ENCODE measurements around the gene PRKCZ.

The PRKCZ gene

DNA sequence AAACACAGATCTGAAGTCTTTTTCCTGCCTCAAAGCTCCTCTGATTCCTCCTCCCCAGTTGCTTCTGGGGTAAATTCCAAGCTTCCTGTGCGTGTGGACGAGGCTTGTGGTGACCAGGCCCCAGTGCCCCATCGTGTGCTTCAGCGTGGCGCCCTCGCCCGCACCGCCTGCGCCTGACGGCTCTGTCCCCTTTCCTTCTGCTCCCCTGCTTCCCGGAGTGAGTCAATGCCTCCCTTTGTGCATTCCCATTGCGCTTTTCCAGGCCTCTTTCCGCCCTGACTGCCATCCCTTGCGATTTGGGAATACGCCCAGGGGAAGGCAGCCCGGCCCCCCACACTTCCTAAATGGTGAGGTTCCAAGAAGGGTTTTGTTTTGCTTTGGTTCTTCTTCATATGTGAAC lies 108.1 kb downstream of the PRKCZ start:
- peak; percentile 54 for DNase-seq (ENCODE audit: low spot score)

DNA sequence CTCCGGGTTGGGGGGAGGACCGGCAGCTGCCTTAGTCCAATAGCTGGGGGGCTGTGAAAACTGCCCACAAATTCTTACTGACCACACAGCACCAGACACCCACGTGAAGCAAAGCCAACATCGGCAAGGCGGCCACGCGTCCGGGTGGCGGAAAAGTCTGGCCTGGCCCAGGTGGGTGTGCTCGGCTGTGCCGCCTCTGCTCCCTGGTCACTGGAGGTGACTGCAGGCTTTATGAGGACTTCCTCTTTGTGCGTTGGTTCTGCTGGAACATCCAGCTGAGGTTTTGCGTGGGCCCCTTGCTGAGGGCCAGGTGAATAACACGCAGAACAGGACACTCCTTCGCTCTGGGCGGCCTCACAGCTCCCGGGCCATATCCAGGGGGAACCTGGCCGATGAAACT lies 108.9 kb downstream of the PRKCZ start:
- no peak for DNase-seq (ENCODE audit: low spot score)

DNA sequence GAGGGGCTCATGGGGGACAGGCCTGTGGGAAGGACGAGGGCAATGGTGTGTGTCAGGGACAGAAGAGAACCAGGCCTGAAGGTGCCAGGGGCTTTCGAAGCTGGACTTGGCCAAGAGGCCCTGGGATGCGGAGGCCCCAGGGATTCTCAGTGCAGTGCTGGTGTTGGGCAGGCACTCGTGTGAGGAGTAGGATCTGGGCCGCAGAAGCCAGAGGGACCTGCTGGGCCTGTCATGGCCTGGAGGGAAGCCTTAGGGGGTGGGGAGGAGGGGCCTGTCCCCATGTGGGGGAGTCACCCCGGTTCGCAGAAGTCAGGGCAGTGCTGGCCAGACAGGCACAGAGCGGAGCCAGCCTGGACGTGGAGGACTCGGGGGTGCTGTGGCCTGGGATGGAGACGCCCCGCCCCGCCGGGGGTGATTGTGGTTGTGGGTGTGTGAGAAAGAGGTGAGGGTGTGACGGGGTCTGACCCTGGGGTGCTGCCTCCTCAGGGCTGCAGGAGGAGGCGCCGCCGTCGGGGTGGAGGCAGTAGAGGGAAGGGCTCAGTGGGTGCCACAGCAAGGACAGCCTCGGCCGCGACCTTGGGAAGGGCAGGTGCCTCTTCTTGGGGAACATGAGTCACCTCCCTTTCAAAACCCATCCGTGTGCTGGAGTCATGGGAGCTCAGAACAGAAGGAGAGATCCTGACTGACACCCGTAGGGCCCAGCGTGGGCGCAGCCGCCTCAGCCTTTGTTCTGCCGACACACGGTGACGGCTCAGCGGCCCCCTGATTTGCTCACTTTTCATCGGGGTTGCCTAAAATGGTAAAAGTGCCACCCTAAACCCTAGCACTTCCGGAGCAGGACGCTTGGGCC lies 110.5 kb downstream of the PRKCZ start:
- no peak for DNase-seq (ENCODE audit: low spot score)

DNA sequence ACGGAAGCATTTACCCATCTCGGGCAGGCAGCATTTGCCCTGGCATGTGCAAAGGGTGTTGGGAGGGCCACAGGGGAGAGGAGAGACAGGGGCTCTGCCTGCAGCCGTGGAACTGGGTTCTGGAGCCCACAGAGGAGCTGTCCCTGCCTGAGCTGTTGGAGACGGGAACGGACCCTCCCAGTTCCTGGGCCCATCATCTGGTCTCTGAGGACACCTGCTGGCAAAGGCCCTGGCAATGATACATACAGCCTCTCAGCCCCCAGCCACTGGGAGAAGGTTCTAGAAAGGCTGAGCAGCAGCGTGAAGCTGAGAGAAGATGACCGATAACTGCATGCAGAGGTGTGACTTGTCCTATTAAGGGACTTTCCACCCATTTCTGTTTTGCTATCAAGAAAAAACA lies 113.0 kb downstream of the PRKCZ start:
- no peak for DNase-seq (ENCODE audit: low spot score)

DNA sequence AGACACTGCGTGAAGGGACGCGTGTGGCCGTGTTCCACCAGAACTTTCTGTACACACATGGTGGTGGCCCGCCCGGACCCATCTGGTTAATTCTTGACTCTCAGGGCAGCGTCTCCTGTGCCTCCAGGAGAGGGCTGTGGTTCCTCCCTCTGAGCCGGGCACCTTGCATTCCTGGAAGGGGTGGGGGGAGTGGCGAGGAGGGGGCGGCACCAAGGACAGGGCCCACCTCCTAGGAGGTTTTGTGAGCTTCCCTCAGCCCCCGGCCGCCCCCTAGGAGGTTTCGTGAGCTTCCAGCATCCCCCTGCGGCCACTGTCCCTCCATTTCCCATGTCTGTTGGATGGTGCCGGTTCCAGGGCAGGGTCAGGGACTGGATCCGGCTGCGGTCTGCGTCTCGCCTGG lies 115.4 kb downstream of the PRKCZ start:
- DNase-seq (ENCODE audit: low spot score), result no peak

DNA sequence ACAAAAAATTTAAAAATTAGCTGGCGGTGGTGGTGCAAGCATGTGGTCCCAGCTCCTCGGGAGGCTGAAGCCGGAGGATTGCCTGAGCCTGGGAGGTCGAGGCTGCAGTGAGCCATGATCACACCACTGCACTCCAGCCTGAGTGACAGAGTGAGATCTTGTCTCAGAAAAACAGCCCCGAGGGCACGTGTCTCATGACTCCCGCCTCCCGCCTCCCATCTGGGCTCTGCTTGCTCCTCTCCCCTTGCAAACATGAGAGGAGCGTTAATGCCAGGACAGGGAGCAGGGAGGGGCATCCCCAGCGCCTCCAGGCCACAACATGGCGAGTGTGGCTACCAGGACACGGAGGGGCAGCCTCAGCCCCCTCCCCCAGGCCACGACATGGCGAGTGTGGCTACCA lies 116.0 kb downstream of the PRKCZ start:
- DNase-seq (ENCODE audit: low spot score), result no peak

DNA sequence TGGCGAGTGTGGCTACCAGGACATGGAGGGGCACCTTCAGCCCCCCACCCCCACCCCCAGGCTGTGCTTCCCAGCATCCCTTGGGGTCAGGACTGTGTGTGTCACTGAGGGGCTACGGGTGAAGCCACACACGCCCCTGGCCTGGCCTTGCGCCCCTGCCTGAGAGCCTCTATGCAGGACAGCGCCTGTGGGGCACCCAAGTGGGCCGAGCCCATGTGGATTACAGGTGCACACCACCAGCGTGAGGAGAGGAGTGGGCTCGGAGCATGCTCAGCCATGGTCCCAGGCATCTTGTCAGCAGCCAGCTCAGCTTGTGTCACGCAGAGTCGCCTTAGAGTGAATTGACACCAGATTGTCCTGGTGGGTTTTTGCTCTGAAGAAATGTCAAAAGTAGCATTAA lies 116.5 kb downstream of the PRKCZ start:
- no peak for DNase-seq (ENCODE audit: low spot score)

DNA sequence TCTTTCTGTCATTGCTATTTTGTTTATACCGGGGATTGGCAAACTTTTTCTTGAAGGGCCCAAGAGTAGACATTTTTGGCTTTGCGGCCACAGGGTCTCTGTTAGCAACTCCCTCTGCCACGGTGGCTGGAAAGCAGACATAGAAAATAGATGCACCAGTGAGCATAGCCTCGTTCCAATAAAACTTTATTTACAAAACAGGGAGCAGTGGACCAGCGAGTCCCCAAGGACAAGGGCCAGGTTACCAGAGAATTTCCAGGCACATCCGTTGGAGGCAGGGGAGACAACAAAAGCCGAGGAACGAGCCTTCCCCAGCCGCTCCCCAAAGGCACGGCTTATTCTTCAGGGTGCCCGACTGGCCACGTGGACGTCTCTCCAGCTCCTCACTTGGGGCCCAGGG lies 117.9 kb downstream of the PRKCZ start:
- no peak for DNase-seq (ENCODE audit: low spot score)

DNA sequence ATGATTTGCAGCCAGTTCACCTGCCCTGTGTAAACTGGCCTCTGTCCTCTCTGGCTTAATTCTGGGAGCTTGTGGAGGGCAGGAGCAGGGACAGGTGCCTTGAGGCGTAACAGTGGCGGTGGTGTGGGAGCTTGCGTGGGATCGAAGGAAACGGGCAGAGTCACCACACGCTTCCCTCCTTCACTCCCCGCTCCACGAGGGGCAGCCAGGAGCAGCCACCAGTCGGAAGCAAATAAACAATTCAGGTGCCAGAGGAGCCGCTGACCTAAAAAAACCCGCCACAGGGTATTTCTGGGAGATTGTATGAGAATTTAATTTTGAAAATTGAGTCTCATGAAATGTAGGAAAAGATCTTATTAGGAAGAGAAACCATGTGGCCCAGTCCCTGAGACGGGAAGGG lies 118.3 kb downstream of the PRKCZ start:
- DNase-seq (ENCODE audit: low spot score), result no peak

DNA sequence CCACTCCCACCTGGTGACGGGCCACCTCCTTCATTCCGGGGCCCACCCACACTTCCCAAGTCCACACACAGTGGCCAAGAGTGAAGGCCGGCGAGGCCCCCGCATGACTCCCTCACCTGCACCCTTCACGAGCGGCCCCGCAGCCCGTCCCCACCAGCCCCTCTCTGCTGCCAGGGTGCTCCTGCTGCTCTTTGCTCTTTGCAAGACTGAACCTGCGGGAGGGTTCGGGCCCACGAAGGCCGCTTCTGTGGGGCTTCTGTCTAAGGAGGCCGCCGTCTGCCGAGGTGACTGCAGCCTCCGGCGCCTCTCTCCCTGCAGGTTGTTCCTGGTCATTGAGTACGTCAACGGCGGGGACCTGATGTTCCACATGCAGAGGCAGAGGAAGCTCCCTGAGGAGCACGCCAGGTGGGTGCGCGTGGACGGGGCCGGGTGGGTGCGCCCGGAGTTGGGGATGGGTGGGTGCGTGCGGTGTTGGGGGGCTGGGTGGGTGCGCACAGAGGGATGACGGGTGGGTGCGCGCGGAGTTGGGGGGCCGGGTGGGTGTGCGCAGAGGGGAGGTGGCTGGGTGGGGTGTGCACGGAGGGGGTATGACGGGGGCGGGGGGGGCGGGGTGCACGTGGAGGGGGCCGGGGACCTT lies 119.1 kb downstream of the PRKCZ start:
- DNase-seq (ENCODE audit: low spot score), result no peak

DNA sequence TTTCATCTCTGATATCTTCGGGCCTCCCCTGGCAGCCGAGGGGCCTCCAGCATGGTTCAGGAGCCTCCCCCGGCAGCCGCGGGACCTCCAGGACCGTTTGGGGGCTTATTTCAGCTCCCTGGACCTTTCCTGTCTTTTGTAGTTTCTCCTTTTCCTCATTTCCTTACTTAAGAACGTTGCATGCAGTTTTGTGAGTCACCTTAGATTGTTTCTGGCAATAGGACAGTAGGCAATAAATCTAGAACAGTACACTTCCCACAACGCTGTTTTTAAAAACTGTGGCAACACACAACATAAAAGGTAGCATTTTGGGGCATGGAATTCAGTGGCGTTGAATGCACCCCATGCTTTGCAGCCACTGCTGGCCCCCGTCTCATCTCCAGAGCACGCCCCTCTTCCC lies 120.0 kb downstream of the PRKCZ start:
- no peak for DNase-seq (ENCODE audit: low spot score)

DNA sequence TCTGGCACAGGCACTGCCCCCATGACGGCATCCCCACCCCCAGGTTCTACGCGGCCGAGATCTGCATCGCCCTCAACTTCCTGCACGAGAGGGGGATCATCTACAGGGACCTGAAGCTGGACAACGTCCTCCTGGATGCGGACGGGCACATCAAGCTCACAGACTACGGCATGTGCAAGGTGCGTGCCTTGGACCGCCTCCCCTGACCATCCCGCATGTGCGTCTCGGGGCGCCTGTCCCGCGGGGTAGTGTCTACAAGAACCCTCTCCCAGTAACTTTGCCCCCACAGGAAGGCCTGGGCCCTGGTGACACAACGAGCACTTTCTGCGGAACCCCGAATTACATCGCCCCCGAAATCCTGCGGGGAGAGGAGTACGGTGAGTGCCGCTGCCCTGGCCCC lies 121.8 kb downstream of the PRKCZ start:
- DNase-seq (ENCODE audit: low spot score), result no peak

DNA sequence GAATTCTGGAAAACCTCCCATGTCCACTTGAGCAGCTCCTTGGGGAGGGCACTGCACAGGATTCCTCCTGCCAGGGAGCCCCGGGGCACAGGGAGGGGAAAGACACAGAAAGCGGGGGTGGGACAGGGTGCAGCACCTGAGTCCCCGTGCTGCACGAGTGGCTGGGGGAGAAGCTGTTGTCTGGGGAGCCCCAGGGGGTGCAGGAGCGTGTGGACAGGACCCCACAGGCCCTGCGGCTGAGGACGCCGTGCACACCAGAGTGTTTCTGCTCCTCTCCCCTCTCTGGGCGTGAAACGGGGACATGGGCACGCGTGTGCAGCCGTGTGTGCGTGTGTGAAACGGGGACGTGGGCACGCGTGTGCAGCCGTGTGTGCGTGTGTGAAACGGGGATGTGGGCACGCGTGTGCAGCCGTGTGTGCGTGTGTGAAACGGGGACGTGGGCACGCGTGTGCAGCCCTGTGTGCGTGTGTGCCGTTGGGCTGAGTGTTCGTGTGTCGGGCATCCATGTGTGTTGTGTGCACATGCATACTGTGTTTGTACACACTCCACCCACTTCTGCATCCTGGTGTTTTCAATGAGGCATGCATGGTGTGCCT lies 122.4 kb downstream of the PRKCZ start:
- no peak for DNase-seq (ENCODE audit: low spot score)

DNA sequence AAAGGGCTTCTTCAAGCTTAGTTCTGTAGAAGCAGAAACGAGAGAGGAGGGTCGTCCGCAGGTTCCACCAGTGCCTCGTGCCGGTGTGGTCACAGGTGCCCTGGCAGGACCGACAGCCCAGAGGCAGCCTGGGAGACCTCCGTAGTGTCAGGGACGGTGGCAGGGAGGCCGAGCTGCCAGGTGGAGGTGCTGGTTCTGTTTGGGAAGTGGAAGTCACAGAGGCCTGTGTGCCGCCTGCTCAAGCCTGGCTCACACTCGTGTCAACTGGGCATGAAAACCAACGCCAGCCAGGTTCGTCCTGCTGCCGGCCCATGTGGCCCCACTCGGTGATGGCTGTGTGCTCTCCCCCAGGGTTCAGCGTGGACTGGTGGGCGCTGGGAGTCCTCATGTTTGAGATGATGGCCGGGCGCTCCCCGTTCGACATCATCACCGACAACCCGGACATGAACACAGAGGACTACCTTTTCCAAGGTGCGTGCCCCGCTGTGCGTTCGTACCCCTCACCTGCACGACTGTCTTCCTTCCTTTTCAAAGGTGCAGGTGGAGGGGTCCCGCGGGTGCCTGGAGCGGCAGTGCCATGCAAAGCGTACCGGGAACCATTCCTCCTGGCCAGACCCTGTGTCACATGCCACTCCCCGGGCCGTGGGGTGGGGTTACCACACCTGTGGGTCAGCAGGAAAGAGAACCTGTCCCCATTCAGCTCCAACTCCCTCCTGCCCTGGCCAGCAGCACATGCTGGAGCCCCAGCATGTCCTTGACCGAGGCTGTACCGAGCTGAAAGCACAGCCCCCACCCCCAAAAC lies 123.5 kb downstream of the PRKCZ start:
- no peak for DNase-seq (ENCODE audit: low spot score)

DNA sequence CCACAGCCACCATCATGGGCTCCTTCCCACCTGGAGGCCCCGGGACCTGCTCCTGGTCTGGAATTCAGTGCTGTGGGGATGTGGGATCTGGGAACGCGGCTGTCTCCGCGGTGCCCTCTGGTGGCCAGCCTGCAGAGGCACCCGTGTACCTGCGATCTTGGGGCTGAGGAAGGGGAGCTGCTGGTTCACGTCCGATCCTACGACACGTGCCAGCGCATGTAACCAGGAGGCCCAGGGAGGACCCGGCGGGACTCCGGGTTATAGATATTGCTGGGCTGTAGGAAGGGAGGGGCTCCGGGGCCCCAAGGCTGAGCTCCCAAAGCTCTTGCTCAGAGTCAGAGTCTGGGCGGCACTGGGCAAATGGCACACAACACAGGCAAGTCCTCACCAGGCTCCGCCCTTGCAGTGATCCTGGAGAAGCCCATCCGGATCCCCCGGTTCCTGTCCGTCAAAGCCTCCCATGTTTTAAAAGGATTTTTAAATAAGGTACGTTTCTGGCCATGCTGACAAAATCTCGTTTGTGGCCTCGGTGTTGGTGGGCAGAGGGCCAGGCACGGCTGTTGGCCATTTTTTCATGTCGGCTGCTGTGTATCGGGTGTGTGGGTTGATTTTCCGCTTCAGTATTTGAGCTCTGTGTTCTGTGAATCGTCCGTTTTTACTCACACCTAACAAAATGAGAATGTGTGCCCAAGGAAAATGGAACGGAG lies 124.3 kb downstream of the PRKCZ start:
- DNase-seq (ENCODE audit: low spot score), result peak; percentile 29

DNA sequence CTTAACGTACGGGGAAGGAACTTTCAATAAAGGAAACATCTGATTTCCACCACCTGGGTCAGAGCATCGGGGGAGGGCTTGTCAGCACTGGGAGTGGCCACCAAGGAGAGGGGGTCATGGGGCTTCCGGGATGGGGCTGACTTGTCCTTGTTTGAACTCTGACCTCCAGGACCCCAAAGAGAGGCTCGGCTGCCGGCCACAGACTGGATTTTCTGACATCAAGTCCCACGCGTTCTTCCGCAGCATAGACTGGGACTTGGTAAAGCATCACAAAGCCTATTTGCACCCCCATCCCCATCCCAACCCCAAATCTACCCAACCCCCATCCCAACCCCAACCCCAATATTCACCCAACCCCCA lies 124.8 kb downstream of the PRKCZ start:
- DNase-seq (ENCODE audit: low spot score), result no peak

DNA sequence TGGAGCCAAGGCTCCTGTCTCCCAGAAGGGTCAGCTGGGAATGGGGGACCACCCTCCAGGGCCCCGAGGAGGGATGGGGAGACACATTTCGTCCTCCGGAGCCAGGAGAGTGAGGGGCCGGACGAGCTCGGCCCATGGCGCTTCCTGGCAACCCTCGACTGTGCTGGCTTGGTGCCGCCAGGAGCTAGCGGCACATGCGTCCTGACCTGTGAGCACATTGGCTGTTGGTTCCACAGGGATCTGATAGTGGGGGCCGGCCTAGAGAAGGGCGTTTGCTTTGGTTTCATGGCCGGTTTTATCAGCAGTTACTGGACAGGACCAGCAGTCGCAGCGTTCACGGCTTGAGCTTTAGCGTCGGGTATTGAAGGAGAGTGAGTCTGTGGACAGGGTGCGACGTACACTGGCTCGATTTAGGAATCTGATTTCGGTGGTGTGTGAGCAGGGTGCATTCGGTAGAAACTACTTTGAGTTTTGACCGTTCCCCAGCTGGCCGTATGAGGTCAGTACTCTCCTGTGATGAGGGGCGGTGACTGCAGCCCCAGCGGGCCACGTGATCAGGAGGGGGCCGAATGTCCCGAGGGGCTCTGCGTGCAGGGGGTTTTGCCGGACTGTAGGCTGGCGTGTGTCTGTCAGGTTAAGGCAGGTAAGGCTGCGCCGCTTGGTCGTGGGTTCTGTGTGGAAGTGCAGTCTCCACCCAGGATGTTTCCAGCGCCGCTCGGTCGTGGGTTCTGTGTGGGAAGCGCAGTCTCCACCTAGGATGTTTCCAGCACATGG lies 125.7 kb downstream of the PRKCZ start:
- no peak for DNase-seq (ENCODE audit: low spot score)

DNA sequence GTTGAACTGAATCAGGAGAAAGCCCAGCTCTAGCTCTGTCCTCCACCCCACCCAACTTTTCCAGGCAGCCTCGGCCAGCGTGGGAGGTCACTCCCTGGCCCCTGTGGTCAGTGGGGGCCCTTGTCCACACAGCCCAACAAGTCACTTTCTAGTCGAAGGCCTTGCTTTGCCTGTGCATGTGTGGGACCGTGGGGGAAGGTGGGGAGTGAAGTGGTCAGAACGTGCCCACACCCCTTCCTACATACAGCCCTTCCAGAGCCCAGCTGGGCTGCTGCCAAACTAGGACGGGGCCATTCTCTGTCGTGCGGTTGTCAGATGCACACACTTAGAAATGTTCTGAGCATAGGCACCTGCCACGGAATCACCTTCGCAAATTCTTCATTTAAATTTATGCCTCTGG lies 126.4 kb downstream of the PRKCZ start:
- no peak for DNase-seq (ENCODE audit: low spot score)

DNA sequence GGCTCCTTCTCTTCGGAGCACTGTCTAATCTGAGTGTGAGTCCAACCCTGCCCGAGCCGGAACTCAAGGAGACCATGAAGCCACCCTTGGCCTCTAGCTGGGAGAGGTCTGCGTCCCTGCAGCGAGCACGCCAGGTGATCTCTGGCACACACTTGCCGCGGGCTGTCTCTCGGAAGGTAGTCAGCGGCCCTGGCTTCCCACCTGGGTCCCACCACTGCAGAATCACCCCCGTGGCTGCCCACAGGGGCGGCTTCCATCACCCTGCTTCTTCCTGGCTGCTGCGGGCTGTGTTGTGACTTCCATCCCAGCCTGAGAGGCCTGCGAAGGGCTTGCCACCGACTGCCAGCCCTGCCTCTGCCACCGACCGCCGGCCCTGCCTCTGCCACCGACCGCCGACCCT lies 127.3 kb downstream of the PRKCZ start:
- DNase-seq (ENCODE audit: low spot score), result no peak

DNA sequence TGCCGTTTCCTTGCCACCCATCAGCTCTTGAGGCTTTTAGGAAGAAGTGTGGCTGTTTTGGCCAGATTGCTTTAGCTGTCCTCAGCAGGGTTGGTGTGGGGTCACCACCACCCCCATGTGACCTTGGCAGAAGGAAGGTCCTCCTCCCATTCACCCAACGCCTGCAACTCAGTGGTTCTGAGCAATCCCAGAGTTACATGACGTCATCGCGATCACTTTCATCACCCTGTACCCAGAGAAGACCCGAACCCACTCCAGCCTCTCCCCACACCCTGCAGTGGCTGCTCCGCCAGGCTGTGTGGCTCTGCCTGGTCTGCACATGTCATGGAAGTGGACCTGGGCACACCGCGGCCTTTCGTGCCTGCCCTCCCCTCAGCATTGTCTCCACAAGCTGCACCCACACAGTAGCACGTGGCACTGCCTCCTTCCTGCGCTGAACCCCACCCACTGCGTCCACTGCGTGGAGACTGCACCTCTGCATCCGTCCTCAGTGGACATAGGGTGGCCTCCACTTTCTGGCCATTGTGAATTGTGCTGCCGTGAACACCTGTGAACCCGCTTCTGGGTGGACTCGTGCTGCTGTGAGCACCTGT lies 127.8 kb downstream of the PRKCZ start:
- DNase-seq (ENCODE audit: low spot score), result no peak

DNA sequence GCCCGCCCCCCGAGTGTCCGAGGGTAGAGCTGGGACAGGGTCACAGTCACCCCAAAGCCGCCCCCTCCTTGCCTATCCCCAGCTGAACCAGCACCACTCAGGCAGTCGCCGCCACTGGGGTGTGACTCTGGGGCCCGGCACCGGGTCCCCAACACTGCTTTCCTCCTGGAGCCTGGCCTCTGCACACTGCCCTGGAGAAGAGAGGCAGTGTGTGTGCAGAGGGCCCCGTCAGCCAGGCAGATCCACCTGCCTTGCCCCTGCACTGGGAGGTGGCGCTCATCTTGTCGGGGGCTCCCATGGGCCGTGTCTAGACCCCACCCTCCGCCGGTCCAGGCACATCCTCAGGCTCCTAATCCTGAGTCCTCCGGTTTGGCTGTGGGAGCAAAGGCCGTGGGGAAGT lies 128.7 kb downstream of the PRKCZ start:
- no peak for DNase-seq (ENCODE audit: low spot score)

Measured in pons (tissue), 1 donor.